ENCODE measurements around the gene NALCN.
"Not testable (repeated sequence)": the region's sequence is repeated elsewhere in the genome, so short reads cannot be mapped to it uniquely, and the experiment has no call there.

Gene NALCN

DNA sequence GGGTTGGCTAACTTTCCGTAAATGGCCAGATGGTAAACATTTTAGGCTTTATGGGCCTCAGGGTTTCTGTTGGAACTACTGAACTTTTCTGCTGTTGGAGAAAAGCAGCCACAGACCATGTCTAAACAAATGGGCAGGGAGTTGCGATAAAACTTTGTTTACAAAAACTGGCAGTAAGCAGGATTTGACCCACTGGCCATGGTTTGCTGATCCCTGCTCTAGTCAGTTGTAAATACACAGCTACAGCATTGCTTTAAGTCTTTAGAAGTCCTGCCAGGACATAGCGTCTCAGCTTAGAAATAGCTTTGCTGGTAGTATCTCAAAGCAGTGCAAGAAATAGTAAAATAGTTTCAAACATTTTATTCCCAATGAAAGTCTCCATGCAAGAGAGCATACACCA, 88.4 kb downstream of the NALCN start:
- DNase-seq: no peak

GRCh38 chr13:101326710-101327109, 89.6 kb downstream of the NALCN start:
- DNase-seq: no peak

DNA sequence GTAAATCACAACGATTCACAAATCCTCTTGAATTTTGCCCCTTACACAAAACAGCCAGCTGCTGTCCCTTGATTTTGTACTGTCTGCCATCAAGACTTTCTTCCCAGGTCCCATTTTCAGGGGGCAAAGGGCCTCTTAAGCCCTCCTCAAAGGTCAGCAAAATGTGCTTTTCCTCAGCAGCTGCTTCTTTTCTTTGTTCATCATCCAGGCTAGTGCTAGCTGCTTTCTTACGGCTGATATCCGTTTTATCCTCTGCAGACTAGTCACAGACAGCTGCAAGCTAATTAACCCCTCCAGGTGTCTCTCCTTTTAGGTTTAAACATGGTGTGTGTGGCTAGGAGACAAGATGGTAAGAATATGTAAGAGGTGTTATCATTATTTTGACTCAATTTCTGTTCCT, 90.9 kb downstream of the NALCN start:
- DNase-seq: no peak

GRCh38 chr13:101323601-101324000, 92.7 kb downstream of the NALCN start:
- DNase-seq: no peak

- DNase-seq: no peak
Observed at GRCh38 chr13:101317986-101318523, 98.3 kb downstream of the NALCN start.

DNA sequence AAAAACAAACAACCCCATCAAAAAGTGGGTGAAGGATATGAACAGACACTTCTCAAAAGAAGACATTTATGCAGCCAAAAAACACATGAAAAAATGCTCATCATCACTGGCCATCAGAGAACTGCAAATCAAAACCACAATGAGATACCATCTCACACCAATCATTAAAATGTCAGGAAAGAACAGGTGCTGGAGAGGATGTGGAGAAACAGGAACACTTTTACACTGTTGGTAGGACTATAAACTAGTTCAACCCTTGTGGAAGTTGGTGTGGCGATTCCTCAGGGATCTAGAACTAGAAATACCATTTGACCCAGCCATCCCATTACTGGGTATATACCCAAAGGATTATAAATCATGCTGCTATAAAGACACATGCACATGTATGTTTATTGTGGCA, 102.8 kb downstream of the NALCN start:
- DNase-seq: not testable (repeated sequence)

GRCh38 chr13:101309014-101309619, 107.2 kb downstream of the NALCN start:
- DNase-seq: no peak

DNA sequence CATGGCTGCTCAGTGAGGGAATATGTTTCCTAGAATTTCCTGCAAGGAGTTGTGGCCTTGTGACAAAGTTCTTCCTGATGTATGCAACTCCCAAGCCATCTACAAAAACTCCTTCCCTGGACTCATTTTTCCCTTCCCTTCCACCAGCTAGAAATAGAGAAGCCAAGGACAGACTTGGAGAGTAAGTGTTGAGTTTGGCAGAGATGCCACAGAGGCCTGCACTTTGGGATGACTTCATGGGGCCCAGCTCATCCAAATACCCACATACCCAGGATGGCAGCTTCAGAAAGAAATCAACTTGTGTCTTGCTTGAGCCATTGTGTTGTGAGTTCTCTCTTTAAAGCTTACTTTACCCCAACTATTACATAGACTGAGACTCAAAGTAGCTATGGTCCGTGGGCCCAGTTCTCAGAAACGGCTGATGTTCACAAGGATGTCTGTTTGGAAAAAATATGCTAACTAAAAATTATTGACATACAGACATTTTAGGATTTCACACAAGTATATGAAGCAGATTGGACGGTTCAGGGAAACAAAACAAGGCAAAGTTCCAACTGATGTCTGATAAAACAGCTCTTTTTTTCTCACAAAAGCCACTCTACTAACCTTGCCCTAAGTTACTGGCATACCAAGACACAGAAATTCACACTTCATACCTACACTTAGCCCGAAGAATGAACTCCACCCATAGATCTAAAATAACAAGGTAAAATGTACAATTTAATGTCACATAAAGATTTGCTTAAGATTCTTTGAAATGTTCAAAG, 107.9 kb downstream of the NALCN start:
- no peak for DNase-seq

- no peak for DNase-seq
Observed at GRCh38 chr13:101307181-101307701, 109.1 kb downstream of the NALCN start.

DNA sequence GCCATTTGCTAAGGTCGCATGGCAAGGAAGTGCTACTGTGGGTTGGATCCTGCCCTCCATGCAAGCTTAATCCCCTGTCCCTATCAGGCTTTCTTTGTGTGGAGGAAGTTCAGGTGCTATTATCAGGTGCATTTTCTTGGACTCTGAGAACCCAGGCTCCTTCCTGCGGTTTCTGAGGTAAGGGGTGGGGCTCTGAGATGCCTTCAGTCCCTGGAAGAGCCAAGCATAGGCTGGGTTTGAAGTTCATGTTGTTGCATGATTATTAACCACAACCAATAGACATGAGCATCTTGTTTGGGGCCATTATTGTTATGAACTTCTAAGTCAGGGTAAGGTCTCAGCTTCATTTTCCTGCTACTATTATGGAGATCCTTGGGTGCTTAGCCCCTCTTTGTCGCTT, 109.5 kb downstream of the NALCN start:
- DNase-seq: no peak

DNA sequence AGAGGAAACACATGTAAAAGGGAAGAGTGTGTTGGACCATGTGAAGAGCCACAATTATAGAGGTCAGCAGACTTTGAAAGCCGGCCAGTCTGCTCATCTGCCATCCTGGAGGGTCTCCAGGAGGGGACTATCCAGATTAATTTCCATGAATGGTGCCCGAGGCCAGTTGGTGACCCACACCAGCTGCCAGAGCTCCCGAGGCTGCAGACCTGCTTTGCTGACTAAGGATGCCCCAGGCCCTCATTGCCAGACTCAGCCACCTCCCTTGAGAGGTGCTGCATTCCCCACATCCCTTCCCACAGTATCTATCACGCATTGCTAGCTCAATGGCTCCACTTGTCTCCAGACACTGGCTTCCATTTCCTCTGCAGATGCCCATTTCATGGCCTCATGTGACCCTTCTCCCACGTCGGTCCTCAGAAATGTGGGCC, 110.3 kb downstream of the NALCN start:
- DNase-seq: no peak

DNA sequence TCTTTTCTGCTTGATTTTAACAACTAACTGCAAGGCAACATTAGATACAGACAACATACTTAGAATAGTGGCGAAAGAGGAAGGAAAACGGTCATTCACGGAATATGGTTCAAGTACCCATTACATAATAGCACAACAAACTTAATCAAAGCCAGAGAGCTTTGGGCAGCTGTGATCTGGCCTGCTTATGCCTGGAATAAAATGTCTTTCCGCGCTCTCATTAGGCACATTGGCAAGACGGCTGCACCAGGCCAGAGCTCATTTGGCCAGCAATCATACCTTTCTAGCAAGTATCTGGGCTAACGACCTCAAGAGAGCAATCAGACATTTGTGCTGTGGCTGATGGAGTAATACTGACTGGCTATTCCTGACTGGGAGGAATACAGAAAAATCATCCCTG, 112.8 kb downstream of the NALCN start:
- DNase-seq: no peak

- DNase-seq: no peak
Observed at GRCh38 chr13:101301053-101301452, 115.3 kb downstream of the NALCN start.

- no peak for DNase-seq
Observed at GRCh38 chr13:101300531-101300930, 115.8 kb downstream of the NALCN start.

DNA sequence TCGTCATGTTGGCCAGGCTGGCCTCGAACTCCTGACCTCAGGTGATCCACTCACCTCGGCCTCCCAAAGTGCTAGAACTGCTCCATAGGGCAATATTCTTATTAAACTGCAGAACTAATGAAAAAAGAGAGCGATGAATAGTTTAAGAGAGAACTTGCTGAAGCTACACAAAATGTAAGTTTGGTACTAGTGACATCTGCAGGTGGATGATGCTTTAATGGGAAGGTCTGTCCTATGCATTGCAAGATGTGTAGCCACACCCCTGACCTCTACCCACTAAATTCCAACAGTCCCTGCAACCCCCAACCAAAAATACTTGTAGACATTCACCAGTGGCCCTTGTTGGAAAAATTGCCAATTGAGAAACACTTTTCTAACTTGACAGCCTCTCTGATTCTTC, 117.8 kb downstream of the NALCN start:
- no peak for DNase-seq

- DNase-seq: no peak
Observed at GRCh38 chr13:101297794-101298193, 118.5 kb downstream of the NALCN start.

GRCh38 chr13:101292711-101293110, 123.6 kb downstream of the NALCN start:
- DNase-seq: no peak

GRCh38 chr13:101291646-101292515, 124.4 kb downstream of the NALCN start:
- no peak for DNase-seq

DNA sequence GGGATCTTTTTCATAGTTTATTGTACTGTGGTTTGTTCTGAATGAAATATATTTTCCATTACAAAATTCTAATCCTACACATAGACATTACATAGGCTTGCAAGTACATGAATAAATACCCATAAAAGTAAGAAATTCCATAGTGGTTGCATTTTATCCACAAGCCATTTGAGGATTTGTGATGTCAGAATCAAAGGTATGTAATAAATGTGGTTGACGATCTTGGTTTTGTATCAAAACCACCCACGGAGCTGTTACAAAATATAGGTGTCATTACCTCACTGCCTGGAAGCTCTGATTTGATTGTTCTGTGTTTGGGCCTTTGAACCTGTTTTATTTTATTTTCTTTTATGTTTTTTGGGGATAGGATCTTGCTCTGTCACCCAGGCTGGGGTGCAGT, 125.1 kb downstream of the NALCN start:
- DNase-seq: no peak

- no peak for DNase-seq
Observed at GRCh38 chr13:101289764-101290163, 126.5 kb downstream of the NALCN start.

DNA sequence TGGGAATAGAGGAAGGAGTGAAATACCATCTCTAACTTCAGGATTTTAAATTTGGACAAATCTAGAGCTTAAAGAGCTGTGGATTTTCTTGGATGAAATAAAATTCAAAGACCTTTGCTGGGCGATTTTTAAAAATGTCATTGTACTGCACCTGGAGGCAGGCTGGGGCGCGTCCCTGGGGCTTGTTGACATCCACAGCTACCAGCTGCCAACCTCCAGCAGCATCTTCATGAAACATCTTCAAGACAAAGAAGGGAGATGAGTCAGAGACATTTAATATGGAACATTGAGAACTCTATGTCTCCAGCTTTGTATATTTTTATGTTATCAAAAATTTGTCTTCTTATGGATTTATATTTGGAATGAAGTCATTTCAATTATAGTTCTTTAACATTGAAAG, 132.5 kb downstream of the NALCN start:
- DNase-seq: no peak

GRCh38 chr13:101272886-101273285, 143.4 kb downstream of the NALCN start:
- DNase-seq: no peak

DNA sequence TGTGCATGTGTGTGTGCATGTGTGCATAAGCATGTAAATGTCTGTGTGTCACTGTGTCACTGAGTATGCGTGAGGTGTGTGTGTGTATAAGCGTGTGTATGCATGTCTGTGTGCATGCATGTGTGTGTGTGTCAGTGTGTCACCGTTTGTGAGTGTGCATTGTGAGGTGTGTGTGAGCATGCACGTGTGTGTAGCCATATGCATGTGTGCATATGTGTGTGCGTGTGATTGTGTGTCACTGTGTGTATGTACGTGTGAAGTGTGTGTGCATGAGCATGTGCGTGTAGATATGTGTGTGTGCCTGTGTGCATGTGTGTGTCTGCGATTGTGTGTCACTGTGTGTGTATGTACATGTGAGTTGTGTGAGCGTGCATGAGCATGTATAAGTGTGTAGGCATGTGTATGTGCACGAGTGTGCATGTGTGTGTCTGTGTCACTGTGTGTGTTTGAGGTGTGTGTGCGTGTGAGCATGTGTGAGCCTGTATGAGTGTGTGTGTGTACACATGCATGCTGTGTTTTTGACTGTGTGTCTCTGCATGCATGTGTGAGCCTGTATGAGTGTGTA, 144.5 kb downstream of the NALCN start:
- no peak for DNase-seq

Data from RPMI8226 (cell line).